ENCODE data around the gene CLEC16A. TPM values are rescaled to one million over a fixed set of nuclear protein-coding genes. Genes with fewer than 3 reads are reported as not detected.

The CLEC16A gene
- total and polyA plus RNA-seq, 9 of the 15 experiments (the other 6 are each of a cell fraction or from before 2014, with no cell fraction given) = 1.00 to 22.3 (median 10.0) TPM

GRCh38 chr16:11061629-11062270, 117.4 kb downstream of the CLEC16A start:
- Histone ChIP-seq H3K9me1 (ENCODE audit: control insufficient read depth, insufficient read depth, low read length) (no peaks in the 10 kb centered on the region), H3K9ac (ENCODE audit: insufficient read depth in 1 of 2, low read depth in 2 of 2, low read length in 2 of 2) (no peak overlapping the region), H3K79me2 (ENCODE audit: control insufficient read depth, insufficient read depth, low read length) (no peaks in the 10 kb centered on the region), H3K9me3 (replicated peaks; ENCODE audit: control insufficient read depth, insufficient read depth, low read depth, low read length) (no peaks in the 10 kb centered on the region), H3K4me1 (replicated peaks in 1 of 2; ENCODE audit: control insufficient read depth in 2 of 2, insufficient read depth in 2 of 2, low read length in 2 of 2) (peaks cover 0 to 2% of the 10 kb centered on the region in 2 experiments; a peak in 2 of 5 replicates), H3K4me2 (ENCODE audit: insufficient read depth, low read length) (no peak overlapping the region), H3K36me3 (ENCODE audit: control insufficient read depth, insufficient read depth, low read length) (peaks cover 27% of the 10 kb centered on the region; the same call in 2 of the 3 replicates), H3K27ac (ENCODE audit: extremely low read depth, low read depth, low read length) (no peak overlapping the region), H3K4me3 (no peak overlapping the region), H2AFZ (ENCODE audit: low read depth, low read length) (no peak overlapping the region), H4K20me1 (replicated peaks; ENCODE audit: control insufficient read depth, insufficient read depth, low read length) (no peaks in the 10 kb centered on the region), H3K27me3 (ENCODE audit: control insufficient read depth in 2 of 2, insufficient read depth in 2 of 2, low read length in 2 of 2) (no peaks in the 10 kb centered on the region)
- 72% methylated on average over 5 of the region's 6 CpGs for WGBS (ENCODE audit: insufficient coverage, low coverage, missing lambda C conversion rate)
- intact Hi-C loops (cut with micrococcal nuclease) = no loop called here
- POLR2A ChIA-PET = interaction anchor here (1.2 kb wide), 1 partner anchor 143 kb away, joined by 3 read pairs; no protein-coding TSS in a partner anchor
- in situ Hi-C loops (cut with MboI) = no loop called here
- no peak for FAIRE-seq
- BruUV-seq (replicated peaks) = no TSS peak
- CTCF ChIA-PET (ENCODE audit: low intra/inter-chr PET ratio) = no interaction called here
- ATAC-seq = no peak
- no peak for DNase-seq (ENCODE audit: extremely low read depth in 1 of 4, low spot score in 3 of 4)
- TF ChIP-seq, protein P1, sequence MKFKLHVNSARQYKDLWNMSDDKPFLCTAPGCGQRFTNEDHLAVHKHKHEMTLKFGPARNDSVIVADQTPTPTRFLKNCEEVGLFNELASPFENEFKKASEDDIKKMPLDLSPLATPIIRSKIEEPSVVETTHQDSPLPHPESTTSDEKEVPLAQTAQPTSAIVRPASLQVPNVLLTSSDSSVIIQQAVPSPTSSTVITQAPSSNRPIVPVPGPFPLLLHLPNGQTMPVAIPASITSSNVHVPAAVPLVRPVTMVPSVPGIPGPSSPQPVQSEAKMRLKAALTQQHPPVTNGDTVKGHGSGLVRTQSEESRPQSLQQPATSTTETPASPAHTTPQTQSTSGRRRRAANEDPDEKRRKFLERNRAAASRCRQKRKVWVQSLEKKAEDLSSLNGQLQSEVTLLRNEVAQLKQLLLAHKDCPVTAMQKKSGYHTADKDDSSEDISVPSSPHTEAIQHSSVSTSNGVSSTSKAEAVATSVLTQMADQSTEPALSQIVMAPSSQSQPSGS (CRISPR knock-in tag; IDR thresholded peaks at IDR 0.05) = no peak
- TF ChIP-seq NUFIP1 (IDR thresholded peaks at IDR 0.05; ENCODE audit: partially characterized antibody) (no peak), ZNF165 (CRISPR knock-in tag; IDR thresholded peaks at IDR 0.05; ENCODE audit: borderline replicate concordance) (no peak), ZNF282 (CRISPR knock-in tag; IDR thresholded peaks at IDR 0.05) (no peak), PHTF2 (CRISPR knock-in tag; IDR thresholded peaks at IDR 0.05) (no peak), ZNF253 (CRISPR knock-in tag; conservative IDR thresholded peaks at IDR 0.05) (no peak), NCOR1 (IDR thresholded peaks at IDR 0.05) (no peak), ZNF217 (CRISPR knock-in tag; IDR thresholded peaks at IDR 0.05) (no peak), MAZ (CRISPR knock-in tag; conservative IDR thresholded peaks at IDR 0.05 in 1 of 2, IDR thresholded peaks at IDR 0.05 in 1 of 2) (no peak), MCM5 (IDR thresholded peaks at IDR 0.05; ENCODE audit: low read depth) (no peak), CCAR2 (IDR thresholded peaks at IDR 0.05; ENCODE audit: low read depth, low read length) (no peak), MCM7 (IDR thresholded peaks at IDR 0.05) (no peak), RAD51 (IDR thresholded peaks at IDR 0.05; ENCODE audit: borderline replicate concordance, low read depth) (0 out of 2 replicates have a peak, but pooled peaks have one; percentile 10), JUN (IDR thresholded peaks at IDR 0.05; ENCODE audit: borderline replicate concordance, low read depth, low read length) (no peak), JUN (CRISPR knock-in tag; IDR thresholded peaks at IDR 0.05; ENCODE audit: borderline replicate concordance) (no peak), ZC3H4 (CRISPR knock-in tag; IDR thresholded peaks at IDR 0.05; ENCODE audit: borderline replicate concordance) (no peak), USF1 (CRISPR knock-in tag; IDR thresholded peaks at IDR 0.05) (peak; percentile 66)
- TF ChIP-seq, protein P2, sequence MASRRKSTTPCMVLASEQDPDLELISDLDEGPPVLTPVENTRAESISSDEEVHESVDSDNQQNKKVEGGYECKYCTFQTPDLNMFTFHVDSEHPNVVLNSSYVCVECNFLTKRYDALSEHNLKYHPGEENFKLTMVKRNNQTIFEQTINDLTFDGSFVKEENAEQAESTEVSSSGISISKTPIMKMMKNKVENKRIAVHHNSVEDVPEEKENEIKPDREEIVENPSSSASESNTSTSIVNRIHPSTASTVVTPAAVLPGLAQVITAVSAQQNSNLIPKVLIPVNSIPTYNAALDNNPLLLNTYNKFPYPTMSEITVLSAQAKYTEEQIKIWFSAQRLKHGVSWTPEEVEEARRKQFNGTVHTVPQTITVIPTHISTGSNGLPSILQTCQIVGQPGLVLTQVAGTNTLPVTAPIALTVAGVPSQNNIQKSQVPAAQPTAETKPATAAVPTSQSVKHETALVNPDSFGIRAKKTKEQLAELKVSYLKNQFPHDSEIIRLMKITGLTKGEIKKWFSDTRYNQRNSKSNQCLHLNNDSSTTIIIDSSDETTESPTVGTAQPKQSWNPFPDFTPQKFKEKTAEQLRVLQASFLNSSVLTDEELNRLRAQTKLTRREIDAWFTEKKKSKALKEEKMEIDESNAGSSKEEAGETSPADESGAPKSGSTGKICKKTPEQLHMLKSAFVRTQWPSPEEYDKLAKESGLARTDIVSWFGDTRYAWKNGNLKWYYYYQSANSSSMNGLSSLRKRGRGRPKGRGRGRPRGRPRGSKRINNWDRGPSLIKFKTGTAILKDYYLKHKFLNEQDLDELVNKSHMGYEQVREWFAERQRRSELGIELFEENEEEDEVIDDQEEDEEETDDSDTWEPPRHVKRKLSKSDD (conservative IDR thresholded peaks at IDR 0.05; ENCODE audit: low read length) = no peak
- TF ChIP-seq, protein P3, sequence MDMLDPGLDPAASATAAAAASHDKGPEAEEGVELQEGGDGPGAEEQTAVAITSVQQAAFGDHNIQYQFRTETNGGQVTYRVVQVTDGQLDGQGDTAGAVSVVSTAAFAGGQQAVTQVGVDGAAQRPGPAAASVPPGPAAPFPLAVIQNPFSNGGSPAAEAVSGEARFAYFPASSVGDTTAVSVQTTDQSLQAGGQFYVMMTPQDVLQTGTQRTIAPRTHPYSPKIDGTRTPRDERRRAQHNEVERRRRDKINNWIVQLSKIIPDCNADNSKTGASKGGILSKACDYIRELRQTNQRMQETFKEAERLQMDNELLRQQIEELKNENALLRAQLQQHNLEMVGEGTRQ (CRISPR knock-in tag; IDR thresholded peaks at IDR 0.05) = peak; percentile 53

All from K562 (cell line).